Fibroblast of the aortic adventitia (primary cell): ENCODE measurements around the gene DCLRE1A. TPM values are rescaled to one million over a fixed set of nuclear protein-coding genes. Genes with fewer than 3 reads are reported as not detected.

Experiments used
- DNase-seq: peaks from one replicate; pipeline ENCODE4 v3.0.0-alpha.2; 2010; ENCODE audit warnings: low read depth
- H3K4me3 ChIP-seq: 2 replicates; pipeline ENCODE4 v1.5.1; 2011; ENCODE audit warnings: low read depth, mild to moderate bottlenecking, control low read depth, low read length, moderate library complexity
- small RNA-seq: library from RNA; depleted of rRNA; stranded (forward); fragments of <200 nt; gene quantifications from one replicate; pipeline ENCODE3, GENCODE V24; 2012
- total RNA-seq: library from RNA; depleted of rRNA; stranded (reverse); fragments of >200 nt; gene quantifications from 2 replicates; pipeline ENCODE4 v1.2.3, GENCODE V29; 2012; ENCODE audit warnings: low replicate concordance
- TF ChIP-seq, protein P1 (sequence below): IDR thresholded peaks from 2 replicates; pipeline ENCODE4 v1.5.1; 2011; ENCODE audit warnings: mild to moderate bottlenecking, low read length, control low read depth, inconsistent platforms; ENCODE audit not compliant: insufficient read depth

Gene DCLRE1A
- total RNA-seq, 1 donor: 10.9 TPM

- no peak for DNase-seq
- H3K4me3 ChIP-seq: no peak overlapping the region
- TF ChIP-seq, protein P1, sequence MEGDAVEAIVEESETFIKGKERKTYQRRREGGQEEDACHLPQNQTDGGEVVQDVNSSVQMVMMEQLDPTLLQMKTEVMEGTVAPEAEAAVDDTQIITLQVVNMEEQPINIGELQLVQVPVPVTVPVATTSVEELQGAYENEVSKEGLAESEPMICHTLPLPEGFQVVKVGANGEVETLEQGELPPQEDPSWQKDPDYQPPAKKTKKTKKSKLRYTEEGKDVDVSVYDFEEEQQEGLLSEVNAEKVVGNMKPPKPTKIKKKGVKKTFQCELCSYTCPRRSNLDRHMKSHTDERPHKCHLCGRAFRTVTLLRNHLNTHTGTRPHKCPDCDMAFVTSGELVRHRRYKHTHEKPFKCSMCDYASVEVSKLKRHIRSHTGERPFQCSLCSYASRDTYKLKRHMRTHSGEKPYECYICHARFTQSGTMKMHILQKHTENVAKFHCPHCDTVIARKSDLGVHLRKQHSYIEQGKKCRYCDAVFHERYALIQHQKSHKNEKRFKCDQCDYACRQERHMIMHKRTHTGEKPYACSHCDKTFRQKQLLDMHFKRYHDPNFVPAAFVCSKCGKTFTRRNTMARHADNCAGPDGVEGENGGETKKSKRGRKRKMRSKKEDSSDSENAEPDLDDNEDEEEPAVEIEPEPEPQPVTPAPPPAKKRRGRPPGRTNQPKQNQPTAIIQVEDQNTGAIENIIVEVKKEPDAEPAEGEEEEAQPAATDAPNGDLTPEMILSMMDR: no peak
Observed at GRCh38 chr10:113802997-113803396, 50.9 kb downstream of the DCLRE1A start.

GRCh38 chr10:113801569-113801968, 52.3 kb downstream of the DCLRE1A start:
- DNase-seq: no peak
- TF ChIP-seq, protein P1: no peak
- no peak overlapping the region for H3K4me3 ChIP-seq

- TF ChIP-seq, protein P1: no peak
- no peak for DNase-seq
- no peak overlapping the region for H3K4me3 ChIP-seq
Observed at GRCh38 chr10:113791691-113792090, 62.2 kb downstream of the DCLRE1A start.

DNA sequence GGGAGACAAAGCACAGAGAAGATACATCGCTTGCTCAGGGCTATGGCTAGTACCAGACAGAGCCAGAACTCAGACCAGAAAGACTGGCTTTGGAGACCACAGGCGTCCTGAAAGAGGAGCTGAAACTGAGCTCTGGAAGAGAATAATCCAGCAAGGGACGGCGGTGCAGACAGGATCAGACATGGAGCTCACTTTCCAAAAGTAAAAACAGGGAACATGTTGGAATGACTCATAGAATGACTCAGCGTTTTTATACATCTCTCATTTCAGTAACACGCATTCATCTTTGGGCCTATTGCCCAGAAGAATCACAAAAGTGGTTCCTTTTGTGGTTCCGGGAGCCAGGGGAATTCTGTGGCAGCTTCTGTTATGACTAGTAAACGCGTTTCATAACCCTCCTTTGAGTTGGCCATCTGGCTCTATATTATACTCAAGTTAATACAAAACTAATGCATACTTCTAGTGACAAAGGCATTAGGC, 65.2 kb downstream of the DCLRE1A start:
- TF ChIP-seq, protein P1: no peak
- DNase-seq: peak; percentile 98
- H3K4me3 ChIP-seq: no peak overlapping the region

Small RNA genes within 50 kb of the gene (small RNA-seq; reads per million reads assigned to genes)
- not detected for gene RF00560

Other genes with a start within 250 kb of the DCLRE1A start
- gene NRAP, start 190.0 kb downstream of the DCLRE1A start, total RNA-seq: under 0.01 TPM in 1 of 2 replicates, not detected in the other
- 8.1 and 19.8 TPM in 2 replicates for gene CASP7, start 174.2 kb downstream of the DCLRE1A start, total RNA-seq
- gene PLEKHS1, start 102.4 kb downstream of the DCLRE1A start, total RNA-seq: not detected in 2 replicates
- gene NHLRC2, start 579 bp upstream of the DCLRE1A start, total RNA-seq: 7.0 and 26.3 TPM in 2 replicates
- not detected in 2 replicates for gene ADRB1, start 189.8 kb upstream of the DCLRE1A start, total RNA-seq